A673 (cell line): Measurements from ENCODE around the gene FSIP1.

Source experiments
- CTCF ChIP-seq: fragments of 300-800, 200-600 bp; sonication (generic); conservative IDR thresholded peaks from 2 replicates; pipeline ENCODE4 v1.5.1; 2017; ENCODE audit warnings: low read depth, mild to moderate bottlenecking, antibody characterized with exemption, low read length, moderate library complexity, mixed read lengths
- EZH2 ChIP-seq: fragments of 200-600 bp; sonication (generic); IDR thresholded peaks from 2 replicates; pipeline ENCODE4 v1.6.1; 2017; ENCODE audit warnings: borderline replicate concordance, low read depth, mild to moderate bottlenecking, mixed read lengths, antibody characterized with exemption, low read length; ENCODE audit not compliant: poor library complexity, severe bottlenecking

DNA sequence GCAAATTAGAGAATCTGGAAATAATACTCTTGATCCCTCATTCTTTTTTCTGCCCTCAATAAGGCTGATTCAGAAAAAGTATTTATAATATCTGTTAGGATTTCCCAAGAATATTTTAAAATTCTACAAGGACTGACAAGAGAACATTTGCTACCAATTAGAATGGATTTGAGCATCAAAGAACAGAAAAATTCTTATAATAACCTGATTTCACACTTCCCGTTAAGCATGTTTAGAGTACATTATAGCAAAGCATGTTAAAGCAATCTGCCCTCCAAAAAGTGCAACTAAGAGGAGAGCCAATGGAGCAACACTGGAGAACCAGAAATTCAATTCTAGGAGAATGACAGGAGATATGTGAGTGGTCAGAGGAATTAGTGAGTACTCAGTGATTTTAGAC, 144.6 kb downstream of the FSIP1 start:
- no peak for TF ChIP-seq CTCF
- TF ChIP-seq EZH2, result no peak
